Measurements from ENCODE around the gene PLET1.

Gene PLET1

DNA sequence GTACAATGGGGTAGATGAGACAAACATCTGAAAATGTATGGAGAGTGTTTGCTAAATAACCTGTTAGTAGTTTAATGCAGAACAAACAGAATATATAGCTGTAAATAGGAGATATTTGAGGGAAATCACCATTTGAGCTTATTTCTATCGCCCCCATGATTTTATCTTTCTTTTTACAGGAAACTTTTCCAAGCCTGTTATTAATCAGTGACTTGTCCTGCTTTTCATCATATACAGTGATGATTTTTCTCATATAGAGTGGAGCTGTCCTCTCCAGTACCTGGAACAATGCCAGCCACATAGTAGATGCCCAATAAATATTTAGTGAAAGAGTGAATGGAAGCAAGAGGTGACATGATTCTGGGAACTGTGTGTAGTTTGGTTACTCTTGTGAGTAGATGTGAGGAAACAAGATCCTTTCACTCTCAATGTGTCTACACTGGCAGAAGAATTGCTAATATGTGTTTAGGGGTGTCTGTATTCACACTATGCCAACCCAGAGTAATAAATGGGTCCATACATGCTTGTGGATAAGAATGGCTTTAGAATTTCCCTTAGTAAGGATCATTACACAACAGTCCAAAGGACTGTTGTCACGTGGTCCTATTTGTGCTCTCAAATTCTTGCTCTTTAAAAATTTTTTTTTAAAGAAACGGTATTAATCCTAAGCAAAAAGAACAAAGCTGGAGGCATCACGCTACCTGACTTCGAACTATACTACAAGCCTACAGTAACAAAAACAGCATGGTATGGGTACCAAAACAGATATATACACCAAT is 36.7 kb downstream of the PLET1 start:
- no peak for TF ChIP-seq TAF1 (IDR thresholded peaks at IDR 0.05; ENCODE audit: borderline replicate concordance, insufficient read depth, low read length)
- TF ChIP-seq SIN3A (IDR thresholded peaks at IDR 0.05; ENCODE audit: borderline replicate concordance, insufficient read depth, low read length): no peak
- TF ChIP-seq, protein P1, sequence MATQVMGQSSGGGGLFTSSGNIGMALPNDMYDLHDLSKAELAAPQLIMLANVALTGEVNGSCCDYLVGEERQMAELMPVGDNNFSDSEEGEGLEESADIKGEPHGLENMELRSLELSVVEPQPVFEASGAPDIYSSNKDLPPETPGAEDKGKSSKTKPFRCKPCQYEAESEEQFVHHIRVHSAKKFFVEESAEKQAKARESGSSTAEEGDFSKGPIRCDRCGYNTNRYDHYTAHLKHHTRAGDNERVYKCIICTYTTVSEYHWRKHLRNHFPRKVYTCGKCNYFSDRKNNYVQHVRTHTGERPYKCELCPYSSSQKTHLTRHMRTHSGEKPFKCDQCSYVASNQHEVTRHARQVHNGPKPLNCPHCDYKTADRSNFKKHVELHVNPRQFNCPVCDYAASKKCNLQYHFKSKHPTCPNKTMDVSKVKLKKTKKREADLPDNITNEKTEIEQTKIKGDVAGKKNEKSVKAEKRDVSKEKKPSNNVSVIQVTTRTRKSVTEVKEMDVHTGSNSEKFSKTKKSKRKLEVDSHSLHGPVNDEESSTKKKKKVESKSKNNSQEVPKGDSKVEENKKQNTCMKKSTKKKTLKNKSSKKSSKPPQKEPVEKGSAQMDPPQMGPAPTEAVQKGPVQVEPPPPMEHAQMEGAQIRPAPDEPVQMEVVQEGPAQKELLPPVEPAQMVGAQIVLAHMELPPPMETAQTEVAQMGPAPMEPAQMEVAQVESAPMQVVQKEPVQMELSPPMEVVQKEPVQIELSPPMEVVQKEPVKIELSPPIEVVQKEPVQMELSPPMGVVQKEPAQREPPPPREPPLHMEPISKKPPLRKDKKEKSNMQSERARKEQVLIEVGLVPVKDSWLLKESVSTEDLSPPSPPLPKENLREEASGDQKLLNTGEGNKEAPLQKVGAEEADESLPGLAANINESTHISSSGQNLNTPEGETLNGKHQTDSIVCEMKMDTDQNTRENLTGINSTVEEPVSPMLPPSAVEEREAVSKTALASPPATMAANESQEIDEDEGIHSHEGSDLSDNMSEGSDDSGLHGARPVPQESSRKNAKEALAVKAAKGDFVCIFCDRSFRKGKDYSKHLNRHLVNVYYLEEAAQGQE (IDR thresholded peaks at IDR 0.05; ENCODE audit: insufficient read depth in 1 of 2, low read depth in 2 of 2, low read length in 2 of 2): no peak
- TF ChIP-seq FOXP2 (optimal IDR thresholded peaks at IDR 0.05; ENCODE audit: borderline replicate concordance, extremely low read depth, extremely low read length, insufficient read depth): no peak
- no peak for TF ChIP-seq POLR2AphosphoS5 (IDR thresholded peaks at IDR 0.05; ENCODE audit: low read depth, low read length)

- no peak for TF ChIP-seq SIN3A (IDR thresholded peaks at IDR 0.05; ENCODE audit: borderline replicate concordance, insufficient read depth, low read length)
- no peak for TF ChIP-seq POLR2AphosphoS5 (IDR thresholded peaks at IDR 0.05; ENCODE audit: low read depth, low read length)
These were observed 37.5 kb downstream of the PLET1 start for GRCh38 chr11:112223121-112223520.

GRCh38 chr11:112222303-112222702 is 38.4 kb downstream of the PLET1 start:
- TF ChIP-seq SIN3A (IDR thresholded peaks at IDR 0.05; ENCODE audit: borderline replicate concordance, insufficient read depth, low read length) (no peak), POLR2AphosphoS5 (IDR thresholded peaks at IDR 0.05; ENCODE audit: low read depth, low read length) (no peak), TAF1 (IDR thresholded peaks at IDR 0.05; ENCODE audit: borderline replicate concordance, insufficient read depth, low read length) (no peak), FOXP2 (optimal IDR thresholded peaks at IDR 0.05; ENCODE audit: borderline replicate concordance, extremely low read depth, extremely low read length, insufficient read depth) (no peak)
- TF ChIP-seq, protein P1 (IDR thresholded peaks at IDR 0.05; ENCODE audit: insufficient read depth in 1 of 2, low read depth in 2 of 2, low read length in 2 of 2): no peak

- TF ChIP-seq SIN3A (IDR thresholded peaks at IDR 0.05; ENCODE audit: borderline replicate concordance, insufficient read depth, low read length) (no peak), FOXP2 (optimal IDR thresholded peaks at IDR 0.05; ENCODE audit: borderline replicate concordance, extremely low read depth, extremely low read length, insufficient read depth) (no peak), POLR2AphosphoS5 (IDR thresholded peaks at IDR 0.05; ENCODE audit: low read depth, low read length) (no peak), TAF1 (IDR thresholded peaks at IDR 0.05; ENCODE audit: borderline replicate concordance, insufficient read depth, low read length) (no peak)
- TF ChIP-seq, protein P1 (IDR thresholded peaks at IDR 0.05; ENCODE audit: insufficient read depth in 1 of 2, low read depth in 2 of 2, low read length in 2 of 2): no peak
These were observed 39.3 kb downstream of the PLET1 start for GRCh38 chr11:112221274-112221835.

- TF ChIP-seq SIN3A (IDR thresholded peaks at IDR 0.05; ENCODE audit: borderline replicate concordance, insufficient read depth, low read length): no peak
These were observed 41.0 kb downstream of the PLET1 start for GRCh38 chr11:112219476-112220232.

Data from PFSK-1 (cell line).